Smooth muscle cell (in vitro differentiated cells): ENCODE data around the gene KIF4A. TPM values are rescaled to one million over a fixed set of nuclear protein-coding genes. Genes with fewer than 3 reads are reported as not detected.

Experiments used
- DNase-seq: peaks from one replicate; lab custom pipeline; 2025; ENCODE audit not compliant: unreplicated experiment; lab: John Stamatoyannopoulos, UW
- H2AFZ ChIP-seq: fragments of 200-600 bp; sonication (generic); 2 replicates; pipeline ENCODE4 v1.6.0; 2016; ENCODE audit warnings: antibody characterized with exemption, low read depth, mild to moderate bottlenecking
- H3F3A ChIP-seq: fragments of 200-600 bp; sonication (generic); 2 replicates; pipeline ENCODE4 v1.6.0; 2017; ENCODE audit warnings: antibody characterized with exemption, low read depth
- H3K27ac ChIP-seq: fragments of 200-600 bp; sonication (generic); 2 replicates; pipeline ENCODE4 v1.5.1; 2016; ENCODE audit warnings: low read depth, mild to moderate bottlenecking
- H3K27me3 ChIP-seq: fragments of 200-600 bp; sonication (generic); 2 replicates; pipeline ENCODE4 v1.6.1; 2016; ENCODE audit warnings: low read depth, mild to moderate bottlenecking
- H3K36me3 ChIP-seq: fragments of 200-600 bp; sonication (generic); 2 replicates; pipeline ENCODE4 v1.5.1; 2016; ENCODE audit warnings: low read depth
- H3K4me1 ChIP-seq: fragments of 200-600 bp; sonication (generic); 2 replicates; pipeline ENCODE4 v1.5.1; 2016; ENCODE audit warnings: low read depth
- H3K4me2 ChIP-seq: fragments of 200-600 bp; sonication (generic); 2 replicates; pipeline ENCODE4 v1.6.0; 2016; ENCODE audit warnings: mild to moderate bottlenecking
- H3K4me3 ChIP-seq: fragments of 200-600 bp; sonication (generic); 2 replicates; pipeline ENCODE4 v1.5.1; 2016; ENCODE audit warnings: mild to moderate bottlenecking
- H3K79me2 ChIP-seq: fragments of 200-600 bp; sonication (generic); 2 replicates; pipeline ENCODE4 v1.6.0; 2016; ENCODE audit warnings: low read depth, mild to moderate bottlenecking
- H3K9ac ChIP-seq: fragments of 200-600 bp; sonication (generic); 2 replicates; pipeline ENCODE4 v1.6.0; 2016; ENCODE audit warnings: low read depth
- H3K9me3 ChIP-seq: fragments of 200-600 bp; sonication (generic); replicated peaks from 2 replicates; pipeline ENCODE4 v1.5.1; 2016; ENCODE audit warnings: low read depth
- H4K20me1 ChIP-seq: fragments of 200-600 bp; sonication (generic); 2 replicates; pipeline ENCODE4 v1.6.0; 2016; ENCODE audit warnings: low read depth
- WGBS: methylation state at CpG from one replicate; pipeline ENCODE4 v1.1.7; 2016; ENCODE audit warnings: low lambda C conversion rate; 5-methylcytosine and 5-hydroxymethylcytosine counted together
- polyA plus RNA-seq: library from polyadenylated mRNA; unstranded; fragments of >200 nt; fragmentation: Nextera tagmentation; extraction: Ambion mirVana; gene quantifications from 2 replicates; pipeline ENCODE4 v1.2.1, GENCODE V29; 2016
- total RNA-seq: library from RNA; depleted of rRNA; stranded (reverse); fragments of >200 nt; gene quantifications from 2 replicates; pipeline ENCODE4 v1.2.3, GENCODE V29; 2014
- TF ChIP-seq, protein P1 (sequence below): fragments of 200-600 bp; sonication (generic); IDR thresholded peaks from 2 replicates; pipeline ENCODE4 v1.5.1; 2017; ENCODE audit warnings: borderline replicate concordance, mild to moderate bottlenecking, antibody characterized with exemption; ENCODE audit not compliant: insufficient read depth, poor library complexity, severe bottlenecking

KIF4A gene
- total and polyA plus RNA-seq, 2 experiments from 2014 or later: 1.8 to 5.9 TPM

GRCh38 chrX:70405003-70405402, 115.1 kb downstream of the KIF4A start:
- Histone ChIP-seq H3K27me3 (no peaks in the 10 kb centered on the region), H3K36me3 (no peaks in the 10 kb centered on the region), H2AFZ (no peak overlapping the region), H3K9me3 (no peaks in the 10 kb centered on the region), H3F3A (no peaks in the 10 kb centered on the region), H3K4me2 (no peak overlapping the region), H3K27ac (no peak overlapping the region), H4K20me1 (no peaks in the 10 kb centered on the region), H3K4me3 (no peak overlapping the region), H3K79me2 (no peaks in the 10 kb centered on the region), H3K9ac (no peak overlapping the region), H3K4me1 (no peaks in the 10 kb centered on the region)
- TF ChIP-seq, protein P1, sequence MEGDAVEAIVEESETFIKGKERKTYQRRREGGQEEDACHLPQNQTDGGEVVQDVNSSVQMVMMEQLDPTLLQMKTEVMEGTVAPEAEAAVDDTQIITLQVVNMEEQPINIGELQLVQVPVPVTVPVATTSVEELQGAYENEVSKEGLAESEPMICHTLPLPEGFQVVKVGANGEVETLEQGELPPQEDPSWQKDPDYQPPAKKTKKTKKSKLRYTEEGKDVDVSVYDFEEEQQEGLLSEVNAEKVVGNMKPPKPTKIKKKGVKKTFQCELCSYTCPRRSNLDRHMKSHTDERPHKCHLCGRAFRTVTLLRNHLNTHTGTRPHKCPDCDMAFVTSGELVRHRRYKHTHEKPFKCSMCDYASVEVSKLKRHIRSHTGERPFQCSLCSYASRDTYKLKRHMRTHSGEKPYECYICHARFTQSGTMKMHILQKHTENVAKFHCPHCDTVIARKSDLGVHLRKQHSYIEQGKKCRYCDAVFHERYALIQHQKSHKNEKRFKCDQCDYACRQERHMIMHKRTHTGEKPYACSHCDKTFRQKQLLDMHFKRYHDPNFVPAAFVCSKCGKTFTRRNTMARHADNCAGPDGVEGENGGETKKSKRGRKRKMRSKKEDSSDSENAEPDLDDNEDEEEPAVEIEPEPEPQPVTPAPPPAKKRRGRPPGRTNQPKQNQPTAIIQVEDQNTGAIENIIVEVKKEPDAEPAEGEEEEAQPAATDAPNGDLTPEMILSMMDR: no peak
- DNase-seq: no peak
- WGBS: 78% methylated on average over 1 of the region's 1 CpG

GRCh38 chrX:70410921-70411320, 121.0 kb downstream of the KIF4A start:
- no peaks in the 10 kb centered on the region for H3F3A ChIP-seq
- H4K20me1 ChIP-seq: no peaks in the 10 kb centered on the region
- TF ChIP-seq, protein P1: no peak
- H3K9ac ChIP-seq: no peak overlapping the region
- no peaks in the 10 kb centered on the region for H3K9me3 ChIP-seq
- no peak overlapping the region for H3K4me2 ChIP-seq
- no peaks in the 10 kb centered on the region for H3K4me1 ChIP-seq
- no peaks in the 10 kb centered on the region for H3K36me3 ChIP-seq
- no peak overlapping the region for H3K27ac ChIP-seq
- WGBS: 72% methylated on average over 2 of the region's 2 CpGs
- H2AFZ ChIP-seq: no peak overlapping the region
- no peak for DNase-seq
- H3K27me3 ChIP-seq: no peaks in the 10 kb centered on the region
- H3K4me3 ChIP-seq: no peak overlapping the region
- no peaks in the 10 kb centered on the region for H3K79me2 ChIP-seq

DNA sequence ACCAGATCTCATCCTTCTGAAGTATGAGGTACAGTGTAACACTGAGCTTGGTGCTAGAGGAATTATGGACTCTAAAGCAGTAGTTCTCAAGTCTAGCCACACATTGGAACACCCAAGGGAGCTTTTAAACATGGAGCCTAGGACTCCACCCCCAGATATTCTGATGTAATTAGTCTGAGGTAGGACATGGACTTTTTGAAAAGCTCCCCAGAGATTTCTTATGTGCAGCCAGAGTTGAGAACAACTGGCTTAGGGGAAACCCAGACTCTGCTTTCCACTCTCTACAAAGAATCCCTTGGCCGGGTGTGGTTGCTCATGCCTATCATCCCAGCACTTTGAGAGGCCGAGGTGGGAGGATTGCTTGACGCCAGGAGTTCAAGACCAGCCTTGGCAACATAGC, 121.6 kb downstream of the KIF4A start:
- no peak overlapping the region for H3K4me3 ChIP-seq
- TF ChIP-seq, protein P1: no peak
- no peak for DNase-seq
- no peak overlapping the region for H3K27ac ChIP-seq
- no peaks in the 10 kb centered on the region for H3K4me1 ChIP-seq
- no peaks in the 10 kb centered on the region for H3K27me3 ChIP-seq
- no peaks in the 10 kb centered on the region for H3K36me3 ChIP-seq
- no peak overlapping the region for H2AFZ ChIP-seq
- no peak overlapping the region for H3K4me2 ChIP-seq
- no peaks in the 10 kb centered on the region for H3K79me2 ChIP-seq
- WGBS: 72% methylated on average over 3 of the region's 3 CpGs
- no peak overlapping the region for H3K9ac ChIP-seq
- H4K20me1 ChIP-seq: no peaks in the 10 kb centered on the region
- no peaks in the 10 kb centered on the region for H3F3A ChIP-seq
- no peaks in the 10 kb centered on the region for H3K9me3 ChIP-seq

GRCh38 chrX:70421618-70422017, 131.7 kb downstream of the KIF4A start:
- no peak overlapping the region for H2AFZ ChIP-seq
- no peak overlapping the region for H3K4me2 ChIP-seq
- TF ChIP-seq, protein P1: no peak
- no peak overlapping the region for H3K27ac ChIP-seq
- 67% methylated on average over 2 of the region's 2 CpGs for WGBS
- no peaks in the 10 kb centered on the region for H3K27me3 ChIP-seq
- H3K4me1 ChIP-seq: no peaks in the 10 kb centered on the region
- H3K9me3 ChIP-seq: no peaks in the 10 kb centered on the region
- no peaks in the 10 kb centered on the region for H4K20me1 ChIP-seq
- no peaks in the 10 kb centered on the region for H3F3A ChIP-seq
- H3K36me3 ChIP-seq: no peaks in the 10 kb centered on the region
- no peak overlapping the region for H3K4me3 ChIP-seq
- H3K9ac ChIP-seq: no peak overlapping the region
- H3K79me2 ChIP-seq: no peaks in the 10 kb centered on the region
- DNase-seq: no peak
